ENCODE results near the gene TNFAIP8L3. TPM values are rescaled to one million over a fixed set of nuclear protein-coding genes. Genes with fewer than 3 reads are reported as not detected.

TNFAIP8L3 gene
- total and polyA plus RNA-seq, 7 donors, result 0.52 to 47.3 (median 0.78) TPM

DNA sequence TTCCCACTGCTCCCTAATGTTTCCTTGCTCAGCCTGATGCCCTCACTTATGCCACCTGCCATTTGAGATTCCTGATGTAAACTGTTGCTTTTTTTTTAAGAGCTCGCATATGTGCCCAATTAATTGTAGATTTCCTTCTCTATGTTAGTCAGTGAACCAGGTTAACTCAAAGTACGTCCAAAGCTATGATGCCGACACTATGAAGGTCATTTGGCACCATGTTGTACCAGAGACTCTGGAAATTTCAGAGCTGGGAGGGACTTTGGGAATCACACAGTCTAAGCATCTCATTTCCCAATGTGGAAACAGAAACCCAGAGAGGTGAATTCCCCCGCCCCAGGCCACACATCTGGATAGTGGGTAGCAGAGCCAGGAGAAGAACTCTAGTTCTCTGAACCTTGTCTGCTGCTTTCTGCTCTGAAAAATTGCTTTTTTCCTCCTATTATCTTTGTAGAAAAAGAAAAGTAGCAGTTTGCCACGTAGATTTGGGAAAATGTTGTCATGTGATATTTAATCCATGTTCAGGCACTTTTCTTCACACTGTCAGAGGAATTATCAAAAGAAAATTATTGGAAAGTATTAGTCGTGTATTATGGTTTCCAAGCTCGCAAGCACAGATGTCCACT, 38.5 kb upstream of the TNFAIP8L3 start:
- DNase-seq (no peak), ATAC-seq (peak in 3 of 4 donors; percentile 19 to 48 (median 45))
- Histone ChIP-seq H3K27ac (no peak overlapping the region), H3K4me1 (no peaks in the 10 kb centered on the region), H3K36me3 (ENCODE audit: insufficient read depth in 1 of 2, low read depth in 1 of 2) (no peaks in the 10 kb centered on the region), H3K4me3 (no peak overlapping the region), H3K9me3 (no peaks in the 10 kb centered on the region), H3K27me3 (ENCODE audit: insufficient read depth in 3 of 3, low read length in 2 of 3) (no peaks in the 10 kb centered on the region)
- WGBS, 3 donors, result 44 to 52% (median 49%) methylated on average over 7 of the region's 7 CpGs
- TF ChIP-seq, protein P1, sequence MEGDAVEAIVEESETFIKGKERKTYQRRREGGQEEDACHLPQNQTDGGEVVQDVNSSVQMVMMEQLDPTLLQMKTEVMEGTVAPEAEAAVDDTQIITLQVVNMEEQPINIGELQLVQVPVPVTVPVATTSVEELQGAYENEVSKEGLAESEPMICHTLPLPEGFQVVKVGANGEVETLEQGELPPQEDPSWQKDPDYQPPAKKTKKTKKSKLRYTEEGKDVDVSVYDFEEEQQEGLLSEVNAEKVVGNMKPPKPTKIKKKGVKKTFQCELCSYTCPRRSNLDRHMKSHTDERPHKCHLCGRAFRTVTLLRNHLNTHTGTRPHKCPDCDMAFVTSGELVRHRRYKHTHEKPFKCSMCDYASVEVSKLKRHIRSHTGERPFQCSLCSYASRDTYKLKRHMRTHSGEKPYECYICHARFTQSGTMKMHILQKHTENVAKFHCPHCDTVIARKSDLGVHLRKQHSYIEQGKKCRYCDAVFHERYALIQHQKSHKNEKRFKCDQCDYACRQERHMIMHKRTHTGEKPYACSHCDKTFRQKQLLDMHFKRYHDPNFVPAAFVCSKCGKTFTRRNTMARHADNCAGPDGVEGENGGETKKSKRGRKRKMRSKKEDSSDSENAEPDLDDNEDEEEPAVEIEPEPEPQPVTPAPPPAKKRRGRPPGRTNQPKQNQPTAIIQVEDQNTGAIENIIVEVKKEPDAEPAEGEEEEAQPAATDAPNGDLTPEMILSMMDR (IDR thresholded peaks at IDR 0.05), result no peak
- intact Hi-C loops (cut with DNase I), result no loop called here

DNA sequence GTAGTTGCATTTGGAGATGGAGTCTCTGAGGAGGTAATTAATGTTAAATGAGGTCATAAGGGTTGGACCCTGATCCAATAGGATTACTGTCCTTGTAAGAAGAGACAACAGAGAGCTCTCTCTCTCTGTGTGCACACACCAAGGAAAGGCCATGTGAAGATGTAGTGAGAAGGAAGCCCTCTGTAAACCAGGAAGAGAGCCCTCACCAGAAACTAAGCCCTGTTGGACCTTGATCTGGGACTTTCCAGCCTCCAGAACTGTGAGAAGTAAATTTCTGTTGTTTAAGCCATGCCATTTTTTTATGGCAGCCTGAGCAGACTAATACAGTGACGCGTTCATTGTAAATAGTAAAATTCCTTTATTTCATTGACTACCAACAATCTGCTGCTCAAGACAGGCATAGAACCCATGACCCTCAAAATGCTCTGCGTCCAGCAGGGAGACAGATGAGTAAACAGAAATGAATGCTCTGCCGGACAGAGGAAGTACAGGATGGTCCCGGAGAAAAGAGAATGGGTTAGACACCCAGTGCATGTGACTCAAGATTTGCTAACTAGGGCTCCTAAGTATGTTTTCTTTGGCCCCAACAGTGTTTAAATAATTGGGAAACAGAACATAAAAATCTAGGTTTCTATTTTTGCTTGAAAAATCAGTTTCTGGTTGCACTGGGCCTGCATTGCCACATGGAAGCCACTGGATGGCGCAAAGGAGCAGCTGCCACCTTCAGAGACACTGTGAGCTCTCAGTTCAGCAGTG, 37.9 kb upstream of the TNFAIP8L3 start:
- H3K4me1 ChIP-seq, result no peaks in the 10 kb centered on the region
- TF ChIP-seq, protein P1 (IDR thresholded peaks at IDR 0.05), result peak; percentile 47
- H3K9me3 ChIP-seq, result no peaks in the 10 kb centered on the region
- H3K4me3 ChIP-seq, result no peak overlapping the region
- WGBS, 3 donors, result 67 to 77% (median 68%) methylated on average over 6 of the region's 6 CpGs
- DNase-seq, result peak; percentile 46 to 66
- H3K27ac ChIP-seq, result no peak overlapping the region
- no peaks in the 10 kb centered on the region for H3K27me3 ChIP-seq (ENCODE audit: insufficient read depth in 3 of 3, low read length in 2 of 3)
- H3K36me3 ChIP-seq (ENCODE audit: insufficient read depth in 1 of 2, low read depth in 1 of 2), result no peaks in the 10 kb centered on the region
- ATAC-seq, result peak in 3 of 4 donors; percentile 61 to 78 (median 75)
- intact Hi-C loops (cut with DNase I), result no loop called here

DNA sequence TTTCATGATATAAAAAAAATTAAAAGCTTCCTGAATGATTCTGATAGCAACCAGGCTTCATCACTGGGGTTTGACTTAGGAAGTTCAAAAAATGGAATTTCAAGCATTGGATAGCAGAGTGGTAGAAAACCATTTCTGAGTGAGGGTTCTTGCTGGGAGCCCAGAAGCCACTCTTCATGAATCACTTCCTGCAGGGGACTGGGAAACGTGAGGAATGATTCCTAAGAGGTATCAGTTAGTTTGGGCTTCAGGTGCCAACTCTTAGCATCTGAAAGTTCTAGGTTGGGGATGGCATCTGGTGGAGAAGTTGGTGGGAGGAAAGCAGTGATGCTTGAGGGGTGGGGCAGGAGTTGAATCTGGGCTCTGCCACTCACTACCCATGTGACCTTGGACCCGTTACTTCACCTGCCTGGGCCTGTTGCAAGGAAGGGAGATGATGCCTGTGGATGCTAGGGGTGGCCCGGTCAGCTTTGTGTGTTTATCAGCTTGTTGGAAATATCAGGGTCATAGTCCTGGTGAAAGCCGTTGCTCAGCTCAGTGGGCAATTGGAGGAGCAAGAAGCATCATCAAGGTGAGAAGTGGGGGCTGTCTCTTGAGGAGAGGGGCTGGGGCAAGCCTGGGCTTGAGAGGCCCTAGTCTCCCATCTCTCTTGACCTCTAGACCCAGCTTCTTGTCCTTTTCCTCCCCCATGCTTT, 37.0 kb upstream of the TNFAIP8L3 start:
- TF ChIP-seq, protein P1 (IDR thresholded peaks at IDR 0.05), result no peak
- 75 to 83% (median 75%) methylated on average over 4 of the region's 4 CpGs for WGBS, 3 donors
- H3K36me3 ChIP-seq (ENCODE audit: insufficient read depth in 1 of 2, low read depth in 1 of 2), result no peaks in the 10 kb centered on the region
- H3K27me3 ChIP-seq (ENCODE audit: insufficient read depth in 3 of 3, low read length in 2 of 3), result peaks cover 0 to 2% (median 0%) of the 10 kb centered on the region in 3 donors
- no peak overlapping the region for H3K4me3 ChIP-seq
- no peak for DNase-seq
- no peaks in the 10 kb centered on the region for H3K4me1 ChIP-seq
- no peak for ATAC-seq
- no peak overlapping the region for H3K27ac ChIP-seq
- H3K9me3 ChIP-seq, result no peaks in the 10 kb centered on the region
- intact Hi-C loops (cut with DNase I), result no loop called here

DNA sequence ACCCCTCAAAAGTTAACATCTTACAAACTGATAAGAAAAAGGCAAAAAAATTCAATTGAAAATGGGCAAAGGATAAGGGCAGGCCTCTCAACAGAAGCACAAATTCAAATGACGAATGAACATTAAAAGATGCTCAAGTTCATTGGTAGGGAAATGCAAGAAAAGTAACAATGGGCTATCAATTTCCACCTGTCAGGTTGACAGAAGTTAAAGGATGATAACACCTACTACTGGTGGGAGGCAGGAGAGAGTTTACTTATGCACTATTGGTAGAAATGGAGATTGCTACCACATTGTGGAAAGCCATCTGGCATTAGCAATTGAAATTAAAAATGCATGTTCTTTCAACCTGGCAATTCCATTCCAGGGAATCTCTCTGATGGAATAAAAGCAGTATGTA, 35.6 kb upstream of the TNFAIP8L3 start:
- H3K27ac ChIP-seq, result no peak overlapping the region
- TF ChIP-seq, protein P1 (IDR thresholded peaks at IDR 0.05), result no peak

More for the DNA sequence above, 35.6 kb upstream of the TNFAIP8L3 start:
- ATAC-seq (no peak), DNase-seq (no peak)
- H3K27me3 ChIP-seq (ENCODE audit: insufficient read depth in 3 of 3, low read length in 2 of 3), result peaks cover 0 to 2% (median 0%) of the 10 kb centered on the region in 3 donors
- intact Hi-C loops (cut with DNase I), result no loop called here
- no peaks in the 10 kb centered on the region for H3K36me3 ChIP-seq (ENCODE audit: insufficient read depth in 1 of 2, low read depth in 1 of 2)
- H3K4me3 ChIP-seq, result no peak overlapping the region
- no peaks in the 10 kb centered on the region for H3K9me3 ChIP-seq
- 93 to 97% (median 94%) methylated on average over 1 of the region's 1 CpG for WGBS, 3 donors
- H3K4me1 ChIP-seq, result no peaks in the 10 kb centered on the region

Data from psoas muscle (tissue), 8 donors.